ENCODE measurements around the gene CEP112. TPM values are rescaled to one million over a fixed set of nuclear protein-coding genes. Genes with fewer than 3 reads are reported as not detected.

CEP112 gene
- total and polyA plus RNA-seq, 2 experiments from 2014 or later, result 4.0 to 4.3 TPM

- H3K4me1 ChIP-seq (ENCODE audit: insufficient read depth), result no peaks in the 10 kb centered on the region
- H2AFZ ChIP-seq, result no peak overlapping the region
- H3K79me2 ChIP-seq (replicated peaks; ENCODE audit: insufficient read depth), result no peaks in the 10 kb centered on the region
- H3K4me3 Mint-ChIP-seq, result no peak overlapping the region
- H3K9me2 ChIP-seq (ENCODE audit: insufficient read depth), result no peaks in the 10 kb centered on the region
- no peak for DNase-seq (ENCODE audit: low spot score)
- H3K27ac Mint-ChIP-seq, result no peak overlapping the region
- H3K27me3 ChIP-seq (ENCODE audit: insufficient read depth), result no peaks in the 10 kb centered on the region
- H3K4me3 ChIP-seq, result no peak overlapping the region
- H3K36me3 ChIP-seq (ENCODE audit: insufficient read depth), result no peaks in the 10 kb centered on the region
- no peaks in the 10 kb centered on the region for H3K9me3 Mint-ChIP-seq
- ATAC-seq, result no peak
- no peaks in the 10 kb centered on the region for H3K27me3 Mint-ChIP-seq (ENCODE audit: insufficient read depth, low read depth, poor library complexity)
- H3K4me2 ChIP-seq, result no peak overlapping the region
- H3F3A ChIP-seq (replicated peaks; ENCODE audit: low read depth), result no peaks in the 10 kb centered on the region
- H3K4me1 Mint-ChIP-seq, result no peaks in the 10 kb centered on the region; the same call in 2 of the 3 replicates
- H3K36me3 Mint-ChIP-seq (ENCODE audit: low read depth), result no peaks in the 10 kb centered on the region
- H4K20me1 ChIP-seq (replicated peaks; ENCODE audit: insufficient read depth), result no peaks in the 10 kb centered on the region
- TF ChIP-seq, protein P1, sequence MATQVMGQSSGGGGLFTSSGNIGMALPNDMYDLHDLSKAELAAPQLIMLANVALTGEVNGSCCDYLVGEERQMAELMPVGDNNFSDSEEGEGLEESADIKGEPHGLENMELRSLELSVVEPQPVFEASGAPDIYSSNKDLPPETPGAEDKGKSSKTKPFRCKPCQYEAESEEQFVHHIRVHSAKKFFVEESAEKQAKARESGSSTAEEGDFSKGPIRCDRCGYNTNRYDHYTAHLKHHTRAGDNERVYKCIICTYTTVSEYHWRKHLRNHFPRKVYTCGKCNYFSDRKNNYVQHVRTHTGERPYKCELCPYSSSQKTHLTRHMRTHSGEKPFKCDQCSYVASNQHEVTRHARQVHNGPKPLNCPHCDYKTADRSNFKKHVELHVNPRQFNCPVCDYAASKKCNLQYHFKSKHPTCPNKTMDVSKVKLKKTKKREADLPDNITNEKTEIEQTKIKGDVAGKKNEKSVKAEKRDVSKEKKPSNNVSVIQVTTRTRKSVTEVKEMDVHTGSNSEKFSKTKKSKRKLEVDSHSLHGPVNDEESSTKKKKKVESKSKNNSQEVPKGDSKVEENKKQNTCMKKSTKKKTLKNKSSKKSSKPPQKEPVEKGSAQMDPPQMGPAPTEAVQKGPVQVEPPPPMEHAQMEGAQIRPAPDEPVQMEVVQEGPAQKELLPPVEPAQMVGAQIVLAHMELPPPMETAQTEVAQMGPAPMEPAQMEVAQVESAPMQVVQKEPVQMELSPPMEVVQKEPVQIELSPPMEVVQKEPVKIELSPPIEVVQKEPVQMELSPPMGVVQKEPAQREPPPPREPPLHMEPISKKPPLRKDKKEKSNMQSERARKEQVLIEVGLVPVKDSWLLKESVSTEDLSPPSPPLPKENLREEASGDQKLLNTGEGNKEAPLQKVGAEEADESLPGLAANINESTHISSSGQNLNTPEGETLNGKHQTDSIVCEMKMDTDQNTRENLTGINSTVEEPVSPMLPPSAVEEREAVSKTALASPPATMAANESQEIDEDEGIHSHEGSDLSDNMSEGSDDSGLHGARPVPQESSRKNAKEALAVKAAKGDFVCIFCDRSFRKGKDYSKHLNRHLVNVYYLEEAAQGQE (IDR thresholded peaks at IDR 0.05; ENCODE audit: unreplicated experiment), result no peak
- TF ChIP-seq, protein P2, sequence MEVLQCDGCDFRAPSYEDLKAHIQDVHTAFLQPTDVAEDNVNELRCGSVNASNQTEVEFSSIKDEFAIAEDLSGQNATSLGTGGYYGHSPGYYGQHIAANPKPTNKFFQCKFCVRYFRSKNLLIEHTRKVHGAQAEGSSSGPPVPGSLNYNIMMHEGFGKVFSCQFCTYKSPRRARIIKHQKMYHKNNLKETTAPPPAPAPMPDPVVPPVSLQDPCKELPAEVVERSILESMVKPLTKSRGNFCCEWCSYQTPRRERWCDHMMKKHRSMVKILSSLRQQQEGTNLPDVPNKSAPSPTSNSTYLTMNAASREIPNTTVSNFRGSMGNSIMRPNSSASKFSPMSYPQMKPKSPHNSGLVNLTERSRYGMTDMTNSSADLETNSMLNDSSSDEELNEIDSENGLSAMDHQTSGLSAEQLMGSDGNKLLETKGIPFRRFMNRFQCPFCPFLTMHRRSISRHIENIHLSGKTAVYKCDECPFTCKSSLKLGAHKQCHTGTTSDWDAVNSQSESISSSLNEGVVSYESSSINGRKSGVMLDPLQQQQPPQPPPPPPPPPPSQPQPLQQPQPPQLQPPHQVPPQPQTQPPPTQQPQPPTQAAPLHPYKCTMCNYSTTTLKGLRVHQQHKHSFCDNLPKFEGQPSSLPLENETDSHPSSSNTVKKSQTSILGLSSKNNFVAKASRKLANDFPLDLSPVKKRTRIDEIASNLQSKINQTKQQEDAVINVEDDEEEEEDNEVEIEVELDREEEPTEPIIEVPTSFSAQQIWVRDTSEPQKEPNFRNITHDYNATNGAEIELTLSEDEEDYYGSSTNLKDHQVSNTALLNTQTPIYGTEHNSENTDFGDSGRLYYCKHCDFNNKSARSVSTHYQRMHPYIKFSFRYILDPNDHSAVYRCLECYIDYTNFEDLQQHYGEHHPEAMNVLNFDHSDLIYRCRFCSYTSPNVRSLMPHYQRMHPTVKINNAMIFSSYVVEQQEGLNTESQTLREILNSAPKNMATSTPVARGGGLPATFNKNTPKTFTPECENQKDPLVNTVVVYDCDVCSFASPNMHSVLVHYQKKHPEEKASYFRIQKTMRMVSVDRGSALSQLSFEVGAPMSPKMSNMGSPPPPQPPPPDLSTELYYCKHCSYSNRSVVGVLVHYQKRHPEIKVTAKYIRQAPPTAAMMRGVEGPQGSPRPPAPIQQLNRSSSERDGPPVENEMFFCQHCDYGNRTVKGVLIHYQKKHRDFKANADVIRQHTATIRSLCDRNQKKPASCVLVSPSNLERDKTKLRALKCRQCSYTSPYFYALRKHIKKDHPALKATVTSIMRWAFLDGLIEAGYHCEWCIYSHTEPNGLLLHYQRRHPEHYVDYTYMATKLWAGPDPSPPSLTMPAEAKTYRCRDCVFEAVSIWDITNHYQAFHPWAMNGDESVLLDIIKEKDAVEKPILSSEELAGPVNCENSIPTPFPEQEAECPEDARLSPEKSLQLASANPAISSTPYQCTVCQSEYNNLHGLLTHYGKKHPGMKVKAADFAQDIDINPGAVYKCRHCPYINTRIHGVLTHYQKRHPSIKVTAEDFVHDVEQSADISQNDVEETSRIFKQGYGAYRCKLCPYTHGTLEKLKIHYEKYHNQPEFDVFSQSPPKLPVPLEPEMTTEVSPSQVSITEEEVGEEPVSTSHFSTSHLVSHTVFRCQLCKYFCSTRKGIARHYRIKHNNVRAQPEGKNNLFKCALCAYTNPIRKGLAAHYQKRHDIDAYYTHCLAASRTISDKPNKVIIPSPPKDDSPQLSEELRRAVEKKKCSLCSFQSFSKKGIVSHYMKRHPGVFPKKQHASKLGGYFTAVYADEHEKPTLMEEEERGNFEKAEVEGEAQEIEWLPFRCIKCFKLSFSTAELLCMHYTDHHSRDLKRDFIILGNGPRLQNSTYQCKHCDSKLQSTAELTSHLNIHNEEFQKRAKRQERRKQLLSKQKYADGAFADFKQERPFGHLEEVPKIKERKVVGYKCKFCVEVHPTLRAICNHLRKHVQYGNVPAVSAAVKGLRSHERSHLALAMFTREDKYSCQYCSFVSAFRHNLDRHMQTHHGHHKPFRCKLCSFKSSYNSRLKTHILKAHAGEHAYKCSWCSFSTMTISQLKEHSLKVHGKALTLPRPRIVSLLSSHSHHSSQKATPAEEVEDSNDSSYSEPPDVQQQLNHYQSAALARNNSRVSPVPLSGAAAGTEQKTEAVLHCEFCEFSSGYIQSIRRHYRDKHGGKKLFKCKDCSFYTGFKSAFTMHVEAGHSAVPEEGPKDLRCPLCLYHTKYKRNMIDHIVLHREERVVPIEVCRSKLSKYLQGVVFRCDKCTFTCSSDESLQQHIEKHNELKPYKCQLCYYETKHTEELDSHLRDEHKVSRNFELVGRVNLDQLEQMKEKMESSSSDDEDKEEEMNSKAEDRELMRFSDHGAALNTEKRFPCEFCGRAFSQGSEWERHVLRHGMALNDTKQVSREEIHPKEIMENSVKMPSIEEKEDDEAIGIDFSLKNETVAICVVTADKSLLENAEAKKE (CRISPR knock-in tag; IDR thresholded peaks at IDR 0.05), result no peak
- no peak overlapping the region for H3K27ac ChIP-seq (ENCODE audit: low read depth)
Measured at GRCh38 chr17:66183529-66183928, 8.4 kb downstream of the CEP112 start.
